ENCODE results near the gene CUL4B.

Gene CUL4B

GRCh38 chrX:120549483-120550452 is 11.0 kb downstream of the CUL4B start:
- no peak overlapping the region for H3K9ac ChIP-seq (ENCODE audit: low read length)
- no peak overlapping the region for H2AFZ ChIP-seq (ENCODE audit: low read length)
- no peaks in the 10 kb centered on the region for H4K20me1 ChIP-seq (ENCODE audit: insufficient read depth, low read length)
- no peaks in the 10 kb centered on the region for H3F3A ChIP-seq (ENCODE audit: insufficient read depth, low read length)
- no peak overlapping the region for H3K4me3 ChIP-seq (ENCODE audit: low read depth, low read length, poor library complexity, severe bottlenecking)
- H3K79me2 ChIP-seq (ENCODE audit: insufficient read depth, low read length) = no peaks in the 10 kb centered on the region
- no peak overlapping the region for H3K4me2 ChIP-seq (ENCODE audit: low read length)
- H3K36me3 ChIP-seq (ENCODE audit: insufficient read depth, low read length) = peaks cover 33% of the 10 kb centered on the region
- H3K27ac ChIP-seq (ENCODE audit: low read depth, low read length, poor library complexity, severe bottlenecking) = no peak overlapping the region
- no peaks in the 10 kb centered on the region for H3K9me3 ChIP-seq (ENCODE audit: low read length)
- H3K4me1 ChIP-seq (ENCODE audit: insufficient read depth, low read length, severe bottlenecking) = peaks cover 2% of the 10 kb centered on the region
- TF ChIP-seq EZH2 (IDR thresholded peaks at IDR 0.05; ENCODE audit: borderline replicate concordance, low read length) (no peak), CTCF (IDR thresholded peaks at IDR 0.05; ENCODE audit: low read length) (no peak)
- H3K27me3 ChIP-seq (ENCODE audit: insufficient read depth, low read length) = no peaks in the 10 kb centered on the region
- H3K9me2 ChIP-seq (ENCODE audit: low read depth, low read length) = no peaks in the 10 kb centered on the region

GRCh38 chrX:120536061-120536460 is 24.7 kb downstream of the CUL4B start:
- TF ChIP-seq EZH2 (IDR thresholded peaks at IDR 0.05; ENCODE audit: borderline replicate concordance, low read length) (no peak), CTCF (IDR thresholded peaks at IDR 0.05; ENCODE audit: low read length) (no peak)
- no peaks in the 10 kb centered on the region for H3K9me3 ChIP-seq (ENCODE audit: low read length)
- no peak overlapping the region for H3K4me2 ChIP-seq (ENCODE audit: low read length)
- no peaks in the 10 kb centered on the region for H4K20me1 ChIP-seq (ENCODE audit: insufficient read depth, low read length)
- no peaks in the 10 kb centered on the region for H3K27me3 ChIP-seq (ENCODE audit: insufficient read depth, low read length)
- H3K4me3 ChIP-seq (ENCODE audit: low read depth, low read length, poor library complexity, severe bottlenecking) = no peak overlapping the region
- peaks cover 85% of the 10 kb centered on the region for H3K36me3 ChIP-seq (ENCODE audit: insufficient read depth, low read length)
- no peaks in the 10 kb centered on the region for H3K79me2 ChIP-seq (ENCODE audit: insufficient read depth, low read length)
- H2AFZ ChIP-seq (ENCODE audit: low read length) = no peak overlapping the region
- H3F3A ChIP-seq (ENCODE audit: insufficient read depth, low read length) = no peaks in the 10 kb centered on the region
- H3K27ac ChIP-seq (ENCODE audit: low read depth, low read length, poor library complexity, severe bottlenecking) = peak overlapping the region; percentile 58
- H3K4me1 ChIP-seq (ENCODE audit: insufficient read depth, low read length, severe bottlenecking) = peaks cover 11% of the 10 kb centered on the region
- H3K9ac ChIP-seq (ENCODE audit: low read length) = no peak overlapping the region
- H3K9me2 ChIP-seq (ENCODE audit: low read depth, low read length) = no peaks in the 10 kb centered on the region

DNA sequence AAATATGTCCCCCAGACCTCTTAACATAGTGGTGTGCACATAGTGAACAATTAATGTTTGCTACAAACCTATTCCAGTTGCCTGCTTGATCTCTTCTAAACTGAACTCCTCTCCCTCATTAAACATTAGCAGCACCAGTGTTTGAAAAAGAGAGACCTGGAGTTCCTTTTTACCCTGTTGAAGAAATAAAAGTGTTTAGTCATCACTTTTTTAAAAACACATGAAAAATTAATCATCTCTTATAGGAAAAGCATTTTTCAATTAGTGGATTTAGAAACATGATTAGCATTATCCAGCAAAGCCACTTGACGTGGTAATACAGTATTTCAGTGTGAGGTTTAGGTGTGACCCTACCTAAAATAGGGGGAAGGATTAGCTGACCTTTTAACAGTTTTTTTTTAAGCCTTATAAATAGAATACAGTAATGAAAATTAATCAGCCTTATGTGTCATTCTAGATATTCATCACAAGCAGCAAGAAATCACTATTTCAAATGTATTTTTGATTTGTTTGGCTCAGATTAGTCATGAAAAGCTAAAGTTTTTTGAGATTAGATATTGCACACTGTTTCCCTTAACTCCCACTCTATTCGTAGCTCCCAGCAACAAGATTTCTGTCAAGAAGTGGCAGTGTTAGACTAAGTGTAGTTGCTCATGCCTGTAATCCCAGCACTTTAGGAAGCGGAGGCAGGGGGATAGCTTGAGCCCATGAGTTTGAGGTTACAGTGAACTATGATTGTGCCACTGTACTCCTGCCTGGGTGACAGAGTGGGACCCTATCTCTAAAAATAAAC is 26.2 kb downstream of the CUL4B start:
- H3K79me2 ChIP-seq (ENCODE audit: insufficient read depth, low read length) = no peaks in the 10 kb centered on the region
- no peak overlapping the region for H3K4me3 ChIP-seq (ENCODE audit: low read depth, low read length, poor library complexity, severe bottlenecking)
- no peaks in the 10 kb centered on the region for H4K20me1 ChIP-seq (ENCODE audit: insufficient read depth, low read length)
- no peaks in the 10 kb centered on the region for H3K9me3 ChIP-seq (ENCODE audit: low read length)
- no peak overlapping the region for H3K4me2 ChIP-seq (ENCODE audit: low read length)
- H3K27me3 ChIP-seq (ENCODE audit: insufficient read depth, low read length) = no peaks in the 10 kb centered on the region
- no peak overlapping the region for H3K27ac ChIP-seq (ENCODE audit: low read depth, low read length, poor library complexity, severe bottlenecking)
- no peak overlapping the region for H2AFZ ChIP-seq (ENCODE audit: low read length)
- peaks cover 85% of the 10 kb centered on the region for H3K36me3 ChIP-seq (ENCODE audit: insufficient read depth, low read length)
- no peak for TF ChIP-seq EZH2 (IDR thresholded peaks at IDR 0.05; ENCODE audit: borderline replicate concordance, low read length)
- TF ChIP-seq CTCF (IDR thresholded peaks at IDR 0.05; ENCODE audit: low read length) = no peak
- no peaks in the 10 kb centered on the region for H3K9me2 ChIP-seq (ENCODE audit: low read depth, low read length)
- peaks cover 11% of the 10 kb centered on the region for H3K4me1 ChIP-seq (ENCODE audit: insufficient read depth, low read length, severe bottlenecking)
- no peaks in the 10 kb centered on the region for H3F3A ChIP-seq (ENCODE audit: insufficient read depth, low read length)
- no peak overlapping the region for H3K9ac ChIP-seq (ENCODE audit: low read length)

Data from OCI-LY1 (cell line).